Dermis blood vessel endothelial cell (primary cell): Measurements from ENCODE around the gene LMBRD1. TPM values are rescaled to one million over a fixed set of nuclear protein-coding genes. Genes with fewer than 3 reads are reported as not detected.
"Not testable (repeated sequence)": the region's sequence is repeated elsewhere in the genome, so short reads cannot be mapped to it uniquely, and the experiment has no call there.

ENCODE experiments used
- DNase-seq: peaks from one replicate; pipeline ENCODE4 v3.0.0; 2010
- total RNA-seq: library from RNA; depleted of rRNA; stranded (reverse); fragments of >200 nt; gene quantifications from 2 replicates; pipeline ENCODE4 v1.2.3, GENCODE V29; 2014

Gene LMBRD1
- total RNA-seq, 1 donor from 2014 or later, result 23.0 TPM

GRCh38 chr6:69796073-69796641, 653 bp downstream of the LMBRD1 start:
- peak; percentile 64 for DNase-seq

DNA sequence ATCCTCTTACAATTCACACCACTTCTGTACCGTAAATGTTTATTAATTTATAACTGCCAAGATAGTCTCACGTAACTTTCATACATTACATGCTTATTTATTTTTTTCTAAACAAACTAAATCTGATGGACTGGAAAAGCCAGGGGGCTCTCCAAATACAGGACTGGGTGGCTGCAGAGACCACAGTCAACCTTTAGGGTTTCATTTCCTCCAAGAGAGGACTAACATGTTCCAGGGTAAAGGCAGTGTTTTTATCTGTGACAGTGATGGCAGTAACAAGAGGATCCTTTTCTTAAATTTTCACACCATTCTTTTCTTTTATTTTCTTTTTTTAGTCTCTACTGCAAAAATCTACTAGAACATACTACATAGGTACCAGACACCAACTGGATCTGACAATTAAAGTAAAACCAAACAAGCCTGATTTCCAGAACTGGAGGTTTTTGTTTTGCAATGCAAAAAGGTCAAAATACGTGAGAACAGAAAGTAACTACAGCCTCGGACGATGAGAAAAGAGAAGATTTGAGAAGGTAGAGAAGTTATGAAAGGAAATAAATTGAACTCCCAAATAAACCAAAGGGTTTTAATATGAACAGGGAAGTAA, 1.2 kb downstream of the LMBRD1 start:
- peak; percentile 0 for DNase-seq

DNA sequence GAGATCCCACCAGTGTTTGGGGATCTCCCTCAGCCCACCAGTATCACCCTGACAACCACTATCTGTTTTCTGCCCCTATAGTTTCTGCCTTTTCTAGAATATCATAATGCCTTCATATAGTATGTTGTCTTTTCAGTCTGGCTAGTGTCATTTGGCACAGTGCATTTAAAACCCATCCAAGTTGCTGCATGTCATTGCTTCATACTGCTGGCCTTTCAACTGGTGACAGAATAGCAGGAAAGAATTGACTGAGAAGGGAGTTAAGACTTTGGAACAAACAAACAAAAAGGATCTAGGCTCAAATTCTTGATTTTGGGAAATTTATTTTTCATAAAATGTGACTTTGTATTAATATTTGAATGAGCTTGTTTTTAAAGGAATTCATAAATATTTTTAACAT, 4.5 kb downstream of the LMBRD1 start:
- no peak for DNase-seq

GRCh38 chr6:69791065-69791471, 5.7 kb downstream of the LMBRD1 start:
- DNase-seq, result no peak

DNA sequence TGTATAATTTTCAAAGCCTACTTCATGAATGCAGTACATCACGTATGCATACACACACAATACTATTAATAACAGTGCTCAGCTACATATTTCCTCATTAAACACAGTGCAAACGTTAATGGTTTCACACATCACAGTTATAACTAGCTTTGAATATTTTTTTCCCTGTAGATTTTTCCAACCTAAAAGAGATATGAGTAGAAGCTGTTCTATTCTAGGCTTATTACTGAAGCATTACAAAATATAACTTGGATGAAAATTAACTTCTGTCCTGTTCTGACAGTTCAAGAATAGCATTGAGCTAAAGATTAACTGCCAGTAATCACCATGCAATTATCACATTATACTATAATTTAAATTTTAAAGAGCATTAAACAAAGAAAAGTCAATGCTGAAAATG, 6.2 kb downstream of the LMBRD1 start:
- DNase-seq, result no peak

GRCh38 chr6:69789578-69789977, 7.2 kb downstream of the LMBRD1 start:
- no peak for DNase-seq

- DNase-seq, result not testable (repeated sequence)
Observed at GRCh38 chr6:69787436-69787835, 9.4 kb downstream of the LMBRD1 start.

DNA sequence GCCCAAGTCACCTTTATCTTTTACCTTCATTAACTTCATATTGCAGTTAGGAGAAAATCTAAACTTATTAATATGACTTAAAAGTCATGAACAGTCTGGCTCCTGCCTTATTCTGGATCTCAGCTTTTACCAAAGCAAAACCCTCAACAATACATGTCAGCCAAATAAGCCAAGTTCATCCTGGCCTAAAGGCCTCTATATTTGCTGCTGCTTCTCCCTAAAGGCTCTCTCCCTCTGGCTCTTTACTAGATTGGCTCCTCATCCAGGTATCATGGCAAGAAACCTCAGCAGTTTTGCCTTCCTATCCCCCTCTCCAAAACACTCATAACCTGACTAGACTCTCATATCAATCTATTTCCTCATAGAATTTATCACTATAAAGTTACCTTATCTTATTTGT, 11.1 kb downstream of the LMBRD1 start:
- DNase-seq, result no peak

GRCh38 chr6:69784595-69785377, 12.0 kb downstream of the LMBRD1 start:
- DNase-seq, result no peak

DNA sequence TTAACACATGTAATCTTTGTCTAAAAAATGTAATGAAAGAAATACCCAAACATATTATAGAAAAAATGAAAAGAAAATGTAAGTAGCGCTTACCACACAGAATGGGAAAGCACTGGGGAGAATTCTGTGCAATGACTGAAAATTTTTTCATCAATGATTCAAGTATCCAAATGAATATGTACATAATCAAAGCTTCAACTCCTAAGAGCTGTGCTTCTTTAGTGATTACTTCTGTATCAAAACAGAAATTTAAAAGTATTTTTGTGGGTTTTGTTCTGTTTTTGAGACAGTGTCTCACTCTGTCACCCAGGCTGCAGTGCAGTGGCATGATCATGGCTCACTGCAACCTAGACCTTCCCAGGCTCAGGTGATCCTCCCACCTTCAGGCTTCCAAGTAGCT, 13.7 kb downstream of the LMBRD1 start:
- no peak for DNase-seq

GRCh38 chr6:69780585-69781178, 16.1 kb downstream of the LMBRD1 start:
- DNase-seq, result no peak

DNA sequence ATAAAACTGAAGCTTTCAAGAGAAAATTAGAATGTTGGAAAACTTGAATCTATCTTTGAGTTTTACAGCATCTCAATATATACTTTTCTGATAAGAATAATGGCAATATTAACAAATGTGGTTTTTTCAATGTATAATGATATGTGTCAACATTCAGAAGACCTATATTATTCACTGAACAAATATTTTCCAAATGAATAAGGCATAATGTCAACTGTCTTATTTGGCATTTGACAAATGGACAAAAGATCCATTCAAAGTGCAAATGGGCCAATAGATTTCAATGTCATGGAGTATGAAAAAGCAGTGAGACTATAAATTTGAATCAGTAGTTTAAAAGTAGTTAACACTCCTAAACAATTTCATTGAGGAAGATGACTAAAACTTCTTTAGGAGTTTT, 20.9 kb downstream of the LMBRD1 start:
- DNase-seq, result no peak

GRCh38 chr6:69775585-69775849, 21.3 kb downstream of the LMBRD1 start:
- no peak for DNase-seq

GRCh38 chr6:69774740-69775584, 21.8 kb downstream of the LMBRD1 start:
- no peak for DNase-seq

DNA sequence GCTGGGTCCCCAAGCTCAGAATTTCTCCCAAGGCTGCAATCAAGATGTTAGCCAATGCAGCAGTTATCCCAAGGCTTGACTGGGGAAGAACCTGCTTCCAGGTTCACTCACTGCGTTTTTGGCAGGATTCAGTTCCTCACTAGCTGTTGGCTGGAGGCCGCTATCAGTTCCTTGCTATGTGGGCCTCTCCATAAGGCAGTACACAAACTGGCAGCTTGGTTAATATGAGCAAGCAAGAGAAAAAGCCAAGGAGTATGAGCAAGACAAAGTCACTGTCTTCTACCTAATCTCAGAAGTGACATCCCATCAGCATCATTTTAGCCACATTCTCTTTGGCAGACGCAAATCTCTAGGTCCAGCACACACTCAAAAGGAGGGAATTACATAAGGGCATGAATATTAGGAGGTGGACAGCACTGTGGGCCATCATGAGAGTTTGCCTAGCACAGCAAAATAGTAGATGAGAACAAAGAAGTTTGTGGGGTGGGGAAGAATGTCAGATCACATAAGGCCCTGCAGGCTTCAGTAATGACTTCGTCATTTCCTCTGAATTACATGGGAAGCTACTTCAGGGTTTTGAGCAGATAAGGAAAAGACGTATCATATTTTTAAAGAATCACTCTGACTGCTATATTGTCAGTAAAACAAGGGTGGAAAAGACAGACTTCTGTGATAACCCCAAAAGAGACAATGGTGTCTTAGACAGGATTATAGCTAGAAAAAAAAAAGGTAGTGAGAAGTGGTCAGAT, 25.5 kb downstream of the LMBRD1 start:
- no peak for DNase-seq

GRCh38 chr6:69768664-69769063, 28.1 kb downstream of the LMBRD1 start:
- DNase-seq, result no peak

GRCh38 chr6:69763763-69764162, 33.0 kb downstream of the LMBRD1 start:
- no peak for DNase-seq

DNA sequence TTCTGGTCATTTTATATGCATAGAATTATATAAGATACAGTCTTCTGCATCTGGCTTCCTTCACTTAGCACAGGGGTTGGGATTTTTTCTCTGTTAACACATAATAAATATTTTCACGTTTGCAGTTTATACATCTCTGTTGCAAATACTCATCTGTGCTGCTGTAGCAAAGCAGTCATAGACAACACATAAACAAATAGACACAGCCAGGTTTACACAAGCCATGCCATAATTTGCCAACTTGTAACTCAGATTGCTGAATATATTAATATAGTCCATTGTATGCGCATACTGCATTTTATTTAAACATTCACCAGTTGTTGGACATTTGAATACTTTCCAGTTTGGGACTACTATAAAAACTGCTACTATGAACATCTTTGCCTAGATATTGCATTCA, 35.0 kb downstream of the LMBRD1 start:
- no peak for DNase-seq

DNA sequence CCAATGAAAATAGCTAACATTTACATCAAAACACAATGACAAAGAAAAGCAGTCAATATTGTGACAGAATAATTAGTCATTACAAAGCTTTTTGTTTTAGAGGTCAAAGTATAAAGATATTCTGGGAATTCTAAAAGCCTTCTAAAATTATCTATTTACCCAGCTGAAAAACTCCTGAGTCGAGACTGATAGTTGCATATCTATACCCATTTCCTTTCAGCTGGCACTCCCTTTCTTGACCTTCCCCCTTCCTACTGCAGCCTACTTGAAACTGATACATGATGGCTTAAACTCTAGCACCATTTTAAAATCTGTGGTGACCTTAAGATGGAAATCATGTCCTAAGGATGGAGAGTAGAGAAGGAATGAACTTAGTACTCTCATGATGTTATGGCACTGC, 38.6 kb downstream of the LMBRD1 start:
- DNase-seq, result no peak

GRCh38 chr6:69756907-69757306, 39.9 kb downstream of the LMBRD1 start:
- no peak for DNase-seq

DNA sequence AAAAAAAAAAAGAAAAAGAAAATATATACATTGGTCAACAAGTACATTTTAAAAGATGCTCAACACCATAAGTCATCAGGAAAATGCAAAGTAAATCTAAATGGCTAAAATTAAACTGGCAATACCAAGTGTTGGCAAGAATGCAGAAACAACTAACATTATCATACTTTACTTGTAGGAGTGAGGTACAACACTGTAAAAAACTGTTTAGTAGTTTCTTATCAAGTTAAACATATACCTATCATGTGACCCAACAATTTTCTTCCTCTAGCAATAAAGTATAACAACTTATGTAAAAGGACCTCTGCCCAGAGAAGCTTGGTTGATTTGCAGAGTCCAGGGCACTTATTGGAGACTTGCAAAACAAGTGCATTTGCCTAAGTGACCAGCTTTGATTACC, 40.4 kb downstream of the LMBRD1 start:
- no peak for DNase-seq

DNA sequence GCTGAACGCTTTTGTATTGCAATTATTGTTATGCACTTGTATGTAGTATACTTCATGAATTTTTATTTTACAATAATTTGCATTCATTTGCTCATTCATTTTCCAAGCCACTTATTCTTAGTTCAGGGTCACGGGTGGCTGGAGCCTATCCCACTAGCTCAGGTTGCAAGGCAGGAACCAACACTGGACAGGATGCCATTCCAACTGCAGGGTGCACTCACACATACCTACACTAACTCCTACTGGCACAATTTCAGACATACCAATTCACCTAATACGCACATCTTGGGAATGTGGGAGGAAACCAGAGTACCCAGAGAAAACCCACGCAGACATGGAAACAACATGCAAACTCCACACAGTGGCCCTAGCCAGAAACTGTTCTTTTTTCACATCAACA, 61.8 kb downstream of the LMBRD1 start:
- no peak for DNase-seq
